Parathyroid adenoma (tissue), 2 donors: Measurements from ENCODE around the gene POU2F3.

Source experiments
- H2AFZ ChIP-seq: fragments of 300-600 bp; sonication (generic); one replicate; pipeline ENCODE4 v1.7.0; 2017; ENCODE audit warnings: antibody characterized with exemption, mild to moderate bottlenecking
- H3K27ac ChIP-seq: fragments of 300-600 bp; sonication (generic); one replicate; pipeline ENCODE4 v1.7.0; 2017
- H3K27me3 ChIP-seq: fragments of 300-600 bp; sonication (generic); one replicate; pipeline ENCODE4 v1.7.0; 2017; ENCODE audit warnings: low read length; ENCODE audit not compliant: control insufficient read depth, insufficient read depth
- H3K36me3 ChIP-seq: fragments of 300-600 bp; sonication (generic); one replicate; pipeline ENCODE4 v1.7.0; 2017; ENCODE audit warnings: low read length; ENCODE audit not compliant: control insufficient read depth, insufficient read depth
- H3K4me1 ChIP-seq: fragments of 300-600 bp; sonication (generic); one replicate; pipeline ENCODE4 v1.7.0; 2017; ENCODE audit warnings: control low read depth
- H3K4me2 ChIP-seq: fragments of 300-600 bp; sonication (generic); one replicate; pipeline ENCODE4 v1.7.0; 2017; ENCODE audit warnings: low read length
- H3K4me3 ChIP-seq: fragments of 300-600 bp; sonication (generic); one replicate; pipeline ENCODE4 v1.7.0; 2017; ENCODE audit warnings: low read depth, low read length
- H3K79me2 ChIP-seq: fragments of 300-600 bp; sonication (generic); one replicate; pipeline ENCODE4 v1.7.0; 2017; ENCODE audit warnings: control low read depth
- H3K9ac ChIP-seq: fragments of 300-600 bp; sonication (generic); one replicate; pipeline ENCODE4 v1.7.0; 2017; ENCODE audit warnings: mild to moderate bottlenecking
- H3K9me3 ChIP-seq: fragments of 300-600 bp; sonication (generic); one replicate; pipeline ENCODE4 v1.7.0; 2017; ENCODE audit warnings: low read length; ENCODE audit not compliant: control insufficient read depth
- TF ChIP-seq, protein P1 (sequence below): fragments of 300-600 bp; sonication (generic); IDR thresholded peaks from one replicate; pipeline ENCODE4 v1.7.0; 2017; ENCODE audit warnings: antibody characterized with exemption, mild to moderate bottlenecking
- donor health status: primary hyperparathyroidism.

Gene POU2F3

GRCh38 chr11:120224972-120225909 is 14.7 kb upstream of the POU2F3 start:
- Histone ChIP-seq H3K27ac (peak overlapping the region; percentile 24), H3K4me3 (no peak overlapping the region), H3K79me2 (no peaks in the 10 kb centered on the region), H3K36me3 (no peaks in the 10 kb centered on the region), H3K9ac (no peak overlapping the region), H2AFZ (no peak overlapping the region), H3K4me2 (no peak overlapping the region), H3K9me3 (no peaks in the 10 kb centered on the region), H3K4me1 (peaks cover 4% of the 10 kb centered on the region), H3K27me3 (no peaks in the 10 kb centered on the region)
- TF ChIP-seq, protein P1, sequence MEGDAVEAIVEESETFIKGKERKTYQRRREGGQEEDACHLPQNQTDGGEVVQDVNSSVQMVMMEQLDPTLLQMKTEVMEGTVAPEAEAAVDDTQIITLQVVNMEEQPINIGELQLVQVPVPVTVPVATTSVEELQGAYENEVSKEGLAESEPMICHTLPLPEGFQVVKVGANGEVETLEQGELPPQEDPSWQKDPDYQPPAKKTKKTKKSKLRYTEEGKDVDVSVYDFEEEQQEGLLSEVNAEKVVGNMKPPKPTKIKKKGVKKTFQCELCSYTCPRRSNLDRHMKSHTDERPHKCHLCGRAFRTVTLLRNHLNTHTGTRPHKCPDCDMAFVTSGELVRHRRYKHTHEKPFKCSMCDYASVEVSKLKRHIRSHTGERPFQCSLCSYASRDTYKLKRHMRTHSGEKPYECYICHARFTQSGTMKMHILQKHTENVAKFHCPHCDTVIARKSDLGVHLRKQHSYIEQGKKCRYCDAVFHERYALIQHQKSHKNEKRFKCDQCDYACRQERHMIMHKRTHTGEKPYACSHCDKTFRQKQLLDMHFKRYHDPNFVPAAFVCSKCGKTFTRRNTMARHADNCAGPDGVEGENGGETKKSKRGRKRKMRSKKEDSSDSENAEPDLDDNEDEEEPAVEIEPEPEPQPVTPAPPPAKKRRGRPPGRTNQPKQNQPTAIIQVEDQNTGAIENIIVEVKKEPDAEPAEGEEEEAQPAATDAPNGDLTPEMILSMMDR = no peak

DNA sequence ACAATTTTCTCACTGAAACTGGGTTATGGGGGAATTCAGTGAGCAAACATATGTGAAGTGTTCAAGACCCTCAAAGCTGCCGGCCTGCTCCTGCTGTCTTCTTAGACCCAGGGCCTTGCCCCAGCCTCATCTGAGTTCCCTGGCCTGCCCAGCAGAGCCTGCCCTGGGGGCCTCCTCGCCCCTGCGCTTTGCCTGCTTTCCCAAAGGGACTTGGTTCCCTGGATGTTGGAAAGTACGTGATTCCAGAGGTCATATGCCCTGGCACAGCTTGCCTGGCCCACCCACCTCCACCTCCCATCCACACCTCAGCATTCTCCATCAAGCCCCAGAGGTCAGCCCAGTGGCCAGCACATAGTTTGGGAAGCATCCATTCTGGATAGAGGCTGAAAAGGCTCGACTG is 13.7 kb upstream of the POU2F3 start:
- H3K9me3 ChIP-seq = no peaks in the 10 kb centered on the region
- H3K4me3 ChIP-seq = no peak overlapping the region
- H3K27me3 ChIP-seq = no peaks in the 10 kb centered on the region
- no peaks in the 10 kb centered on the region for H3K79me2 ChIP-seq
- no peaks in the 10 kb centered on the region for H3K36me3 ChIP-seq
- H3K4me1 ChIP-seq = peaks cover 4% of the 10 kb centered on the region
- TF ChIP-seq, protein P1 = no peak
- H3K4me2 ChIP-seq = no peak overlapping the region
- no peak overlapping the region for H3K27ac ChIP-seq
- H2AFZ ChIP-seq = no peak overlapping the region
- H3K9ac ChIP-seq = no peak overlapping the region

DNA sequence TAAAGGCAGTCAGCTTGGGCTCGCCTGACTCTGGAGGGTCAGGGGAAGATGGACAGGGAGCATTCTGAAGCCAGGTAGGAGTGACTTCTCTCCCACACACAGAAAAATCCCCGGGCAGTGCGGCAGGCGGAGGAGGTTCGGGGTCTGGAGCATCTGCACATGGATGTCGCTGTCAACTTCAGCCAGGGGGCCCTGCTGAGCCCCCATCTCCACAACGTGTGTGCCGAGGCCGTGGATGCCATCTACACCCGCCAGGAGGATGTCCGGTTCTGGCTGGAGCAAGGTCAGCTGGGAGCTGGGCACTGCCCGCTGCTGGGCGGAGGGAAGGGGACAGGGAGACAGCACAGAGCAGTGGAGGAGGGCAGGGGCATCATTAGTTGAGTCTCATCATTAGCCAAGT is 13.2 kb upstream of the POU2F3 start:
- Histone ChIP-seq H3K36me3 (no peaks in the 10 kb centered on the region), H3K27ac (no peak overlapping the region), H3K4me2 (no peak overlapping the region), H2AFZ (no peak overlapping the region), H3K27me3 (no peaks in the 10 kb centered on the region), H3K4me1 (peaks cover 4% of the 10 kb centered on the region), H3K9me3 (no peaks in the 10 kb centered on the region), H3K9ac (no peak overlapping the region), H3K79me2 (no peaks in the 10 kb centered on the region), H3K4me3 (no peak overlapping the region)
- TF ChIP-seq, protein P1 = no peak

DNA sequence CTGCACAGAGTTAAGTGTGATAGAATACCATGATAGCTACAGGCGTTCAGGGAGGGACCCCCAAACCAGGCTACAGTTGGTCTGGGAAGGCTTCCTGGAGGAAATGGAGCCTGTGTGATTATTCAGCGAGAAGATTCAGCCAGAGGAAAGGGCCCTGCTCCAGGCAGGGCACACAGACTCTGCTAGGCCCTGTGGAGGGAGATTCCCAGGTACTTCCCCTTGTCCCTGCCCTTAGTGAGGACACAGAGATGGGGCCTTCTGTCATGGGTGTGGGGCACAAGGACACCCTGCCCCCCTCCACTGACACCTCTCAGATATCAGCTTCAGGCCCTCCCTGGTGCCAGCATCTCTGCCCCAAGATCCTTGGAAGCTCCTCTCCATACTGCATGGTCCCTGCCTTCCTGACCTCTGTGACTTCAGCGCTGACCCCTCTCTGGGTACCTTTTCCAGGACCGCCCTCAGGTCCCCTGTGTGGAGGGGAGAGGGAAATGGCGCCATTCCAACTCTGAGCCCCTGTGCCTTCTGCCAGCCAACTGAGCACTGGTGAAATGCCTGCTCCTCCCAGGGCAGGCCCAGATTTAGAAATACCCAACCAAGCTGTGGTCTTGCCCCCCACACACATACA is 12.6 kb upstream of the POU2F3 start:
- no peaks in the 10 kb centered on the region for H3K36me3 ChIP-seq
- no peaks in the 10 kb centered on the region for H3K27me3 ChIP-seq
- peaks cover 4% of the 10 kb centered on the region for H3K4me1 ChIP-seq
- H2AFZ ChIP-seq = no peak overlapping the region
- no peak overlapping the region for H3K4me3 ChIP-seq
- no peak overlapping the region for H3K9ac ChIP-seq
- no peak overlapping the region for H3K4me2 ChIP-seq
- no peaks in the 10 kb centered on the region for H3K9me3 ChIP-seq
- H3K79me2 ChIP-seq = no peaks in the 10 kb centered on the region
- TF ChIP-seq, protein P1 = no peak
- H3K27ac ChIP-seq = no peak overlapping the region
